ENCODE results near the gene PFKFB3. TPM values are rescaled to one million over a fixed set of nuclear protein-coding genes. Genes with fewer than 3 reads are reported as not detected.

PFKFB3 gene
- total and polyA plus RNA-seq, 9 of the 15 experiments (the other 6 are each of a cell fraction or from before 2014, with no cell fraction given) = 0.46 to 21.6 (median 7.8) TPM

- ChIA-PET POLR2A (interaction anchor here (0.5 to 2.9 kb wide), 7 partner anchors 15 to 716 kb away, joined by 3 to 38 read pairs (median 3); partner anchors contain the start of gene PFKFB3), CTCF (ENCODE audit: low intra/inter-chr PET ratio) (no interaction called here)
- H4K20me1 ChIP-seq (replicated peaks; ENCODE audit: control insufficient read depth, insufficient read depth, low read length) = peaks cover 19% of the 10 kb centered on the region
- H3K79me2 ChIP-seq (ENCODE audit: control insufficient read depth, insufficient read depth, low read length) = peaks cover 64% of the 10 kb centered on the region
- H3K36me3 ChIP-seq (ENCODE audit: control insufficient read depth, insufficient read depth, low read length) = peaks cover 35% of the 10 kb centered on the region
- DNase-seq (ENCODE audit: extremely low read depth in 1 of 4, low spot score in 3 of 4) (peak; percentile 93 to 97 (median 97)), ATAC-seq (peak; percentile 92), FAIRE-seq (no peak)
- H3K9ac ChIP-seq (ENCODE audit: insufficient read depth in 1 of 2, low read depth in 2 of 2, low read length in 2 of 2) = peak overlapping the region; percentile 96 to 98
- peaks cover 19 to 38% of the 10 kb centered on the region in 2 experiments for H3K4me1 ChIP-seq (replicated peaks in 1 of 2; ENCODE audit: control insufficient read depth in 2 of 2, insufficient read depth in 2 of 2, low read length in 2 of 2)
- no peaks in the 10 kb centered on the region for H3K9me3 ChIP-seq (replicated peaks; ENCODE audit: control insufficient read depth, insufficient read depth, low read depth, low read length)
- TSS peak; percentile 75 for BruUV-seq (replicated peaks)
- 0% methylated on average over 43 of the region's 91 CpGs for WGBS (ENCODE audit: insufficient coverage, low coverage, missing lambda C conversion rate)
- H3K9me1 ChIP-seq (ENCODE audit: control insufficient read depth, insufficient read depth, low read length) = peaks cover 17% of the 10 kb centered on the region
- H3K4me2 ChIP-seq (ENCODE audit: insufficient read depth, low read length) = peak overlapping the region; percentile 96
- H3K27me3 ChIP-seq (ENCODE audit: control insufficient read depth in 2 of 2, insufficient read depth in 2 of 2, low read length in 2 of 2) = no peaks in the 10 kb centered on the region
- peak overlapping the region; percentile 80 for H3K4me3 ChIP-seq
- intact Hi-C loops (cut with micrococcal nuclease) (loop anchor here (5.0 kb wide), 1 partner anchor 76 kb away; the partner anchor contains the start of gene RBM17), in situ Hi-C loops (cut with MboI) (no loop called here)
- H2AFZ ChIP-seq (ENCODE audit: low read depth, low read length) = peak overlapping the region; percentile 69
- H3K27ac ChIP-seq (ENCODE audit: extremely low read depth, low read depth, low read length) = peak overlapping the region; percentile 92
- no peak for TF ChIP-seq PRMT5 (CRISPR knock-in tag; IDR thresholded peaks at IDR 0.05)
- TF ChIP-seq ZKSCAN8 (CRISPR knock-in tag; IDR thresholded peaks at IDR 0.05) = no peak
- no peak for TF ChIP-seq TCF15 (CRISPR knock-in tag; IDR thresholded peaks at IDR 0.05)
- 0 out of 2 replicates have a peak, but pooled peaks have one; percentile 18 for TF ChIP-seq ZEB2 (IDR thresholded peaks at IDR 0.05)
- TF ChIP-seq RBM14 (IDR thresholded peaks at IDR 0.05; ENCODE audit: borderline replicate concordance, insufficient read depth, low read depth, low read length) = peak; percentile 85; the same call in 1 of the 2 replicates
- peak; percentile 98 for TF ChIP-seq BHLHE40 (IDR thresholded peaks at IDR 0.05; ENCODE audit: low read length)
- TF ChIP-seq RAD51 (IDR thresholded peaks at IDR 0.05; ENCODE audit: borderline replicate concordance, low read depth) = no peak; the same call in 1 of the 2 replicates
- no peak for TF ChIP-seq WHSC1 (IDR thresholded peaks at IDR 0.05; ENCODE audit: low read length)
- TF ChIP-seq HMG20A (CRISPR knock-in tag; conservative IDR thresholded peaks at IDR 0.05) = no peak
- TF ChIP-seq MEIS2 (IDR thresholded peaks at IDR 0.05; ENCODE audit: partially characterized antibody) = peak; percentile 71
- peak; percentile 29; the same call in 1 of the 2 replicates for TF ChIP-seq FOSL1 (tag; conservative IDR thresholded peaks at IDR 0.05)
- no peak for TF ChIP-seq RBM15 (IDR thresholded peaks at IDR 0.05; ENCODE audit: insufficient read depth, low read length)
- no peak for TF ChIP-seq E2F8 (IDR thresholded peaks at IDR 0.05; ENCODE audit: low read depth, partially characterized antibody)
- peak; percentile 14 for TF ChIP-seq HNRNPLL (IDR thresholded peaks at IDR 0.05; ENCODE audit: low read depth, low read length, poor library complexity, severe bottlenecking)
- TF ChIP-seq MXI1 (IDR thresholded peaks at IDR 0.05; ENCODE audit: low read depth, low read length) = no peak
- TF ChIP-seq ZNF584 (CRISPR knock-in tag; IDR thresholded peaks at IDR 0.05; ENCODE audit: low read depth) = peak; percentile 74; the same call in 1 of the 2 replicates
- no peak for TF ChIP-seq ZNF121 (CRISPR knock-in tag; conservative IDR thresholded peaks at IDR 0.05)
- TF ChIP-seq NFE2 (IDR thresholded peaks at IDR 0.05; ENCODE audit: low read depth) = no peak
- TF ChIP-seq ZNF212 (CRISPR knock-in tag; IDR thresholded peaks at IDR 0.05) = no peak
- no peak for TF ChIP-seq PYGO2 (tag; IDR thresholded peaks at IDR 0.05)
Observed at GRCh38 chr10:6163364-6164270, 39.1 kb upstream of the PFKFB3 start.
